Activated effector memory CD4-positive, alpha-beta T cell treated with Interleukin-2 at 50 U/mL for 16 hours (primary cell): ENCODE results near the gene CACHD1.

Experiments used
- DNase-seq: peaks from one replicate; pipeline ENCODE4 v3.0.0-alpha.2; 2020

The CACHD1 gene

DNA sequence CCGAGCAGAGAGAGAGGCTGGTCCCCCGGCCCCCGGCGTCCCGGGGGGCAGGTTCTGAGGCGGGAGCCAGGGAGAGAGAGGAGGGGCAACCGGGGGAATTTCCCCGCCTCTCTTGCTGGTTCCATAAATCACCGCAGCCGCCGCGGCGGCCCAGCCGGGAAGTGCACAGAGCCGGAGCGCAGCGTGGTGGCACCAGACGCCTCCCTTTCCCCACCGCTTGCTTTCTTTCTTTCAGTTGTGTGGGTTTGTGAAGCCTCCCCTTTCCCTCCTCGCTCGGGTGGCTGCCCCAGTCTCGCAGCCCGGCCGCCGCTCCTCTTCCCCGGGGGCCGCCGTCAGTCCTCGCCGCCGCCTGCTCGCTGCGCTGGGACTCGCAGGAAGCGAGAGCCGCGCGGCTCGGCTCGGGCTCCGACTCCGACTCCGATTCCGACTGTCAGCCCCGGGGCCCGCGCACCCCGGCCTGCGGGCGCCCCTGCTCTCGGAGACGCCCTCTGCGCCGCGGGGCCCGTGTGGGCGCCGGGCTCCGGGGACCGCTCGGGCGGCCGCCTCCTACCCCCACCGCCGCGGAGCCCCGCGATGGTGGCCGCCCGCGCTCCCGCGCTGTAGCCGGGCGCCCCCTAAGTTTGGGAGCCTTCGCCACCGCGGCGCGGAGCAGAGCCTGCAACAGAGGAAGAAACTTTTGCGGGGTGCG lies at the start of gene CACHD1:
Gene CACHD1, plus strand, starts transcription at position 153 of the 688 bp plus-strand sequence. CDS start 616 bp downstream, outside the sequence.
- DNase-seq, result no peak

DNA sequence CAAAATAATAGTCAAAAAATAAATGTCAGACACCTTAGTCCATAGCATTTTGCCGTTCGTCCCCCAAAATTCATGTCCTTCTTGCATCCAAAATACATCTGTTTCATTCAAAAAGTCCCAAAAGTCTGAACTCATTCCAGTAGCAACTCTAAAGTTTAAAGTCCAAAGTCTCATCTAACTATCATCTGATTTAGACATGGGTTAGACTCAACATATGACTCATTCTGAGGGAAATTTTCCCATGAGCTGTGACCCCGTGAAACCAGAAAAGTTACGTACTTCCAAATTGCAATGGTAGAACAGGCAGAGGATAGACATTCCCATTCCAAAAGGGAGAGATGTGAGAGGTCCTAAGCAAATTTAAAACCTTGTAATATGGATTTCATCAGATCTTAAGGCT lies 48.6 kb upstream of the CACHD1 start:
- no peak for DNase-seq

DNA sequence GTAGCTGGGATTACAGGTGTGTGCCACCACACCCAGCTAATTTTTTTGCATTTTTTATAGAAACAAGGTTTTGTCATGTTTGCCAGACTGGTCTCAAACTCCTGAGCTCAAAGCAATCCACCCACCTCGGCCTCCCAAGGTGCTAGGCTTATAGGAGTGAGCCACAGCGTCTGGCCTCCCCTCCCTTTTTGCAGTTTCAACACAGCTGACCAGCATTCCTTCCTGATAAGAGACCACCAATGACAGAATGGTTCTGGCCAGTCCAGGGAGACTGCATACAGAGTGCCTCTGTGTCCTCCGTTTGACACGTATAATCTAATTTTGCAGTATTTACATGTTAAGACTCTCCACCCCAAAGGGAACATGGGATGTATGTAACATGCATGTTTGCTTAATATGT lies 46.4 kb upstream of the CACHD1 start:
- no peak for DNase-seq

DNA sequence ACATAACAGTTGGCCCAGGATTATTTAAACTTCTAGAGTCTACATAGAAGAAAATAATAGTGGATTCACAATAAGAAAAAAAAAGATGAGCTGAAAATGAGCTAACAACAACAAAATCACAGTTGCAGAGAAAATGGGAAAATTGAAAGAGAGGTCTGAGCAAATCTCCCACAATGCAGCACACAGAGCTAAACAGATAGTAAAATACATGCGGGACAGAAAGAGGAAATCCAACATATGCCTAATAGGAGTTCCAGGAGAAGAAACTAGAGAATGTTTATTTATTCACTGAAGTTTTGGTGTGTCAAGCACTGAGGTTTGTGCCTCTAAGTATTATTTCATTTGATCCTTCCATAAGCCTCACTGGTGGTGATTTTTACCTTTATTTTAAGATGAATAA lies 45.5 kb upstream of the CACHD1 start:
- no peak for DNase-seq

DNA sequence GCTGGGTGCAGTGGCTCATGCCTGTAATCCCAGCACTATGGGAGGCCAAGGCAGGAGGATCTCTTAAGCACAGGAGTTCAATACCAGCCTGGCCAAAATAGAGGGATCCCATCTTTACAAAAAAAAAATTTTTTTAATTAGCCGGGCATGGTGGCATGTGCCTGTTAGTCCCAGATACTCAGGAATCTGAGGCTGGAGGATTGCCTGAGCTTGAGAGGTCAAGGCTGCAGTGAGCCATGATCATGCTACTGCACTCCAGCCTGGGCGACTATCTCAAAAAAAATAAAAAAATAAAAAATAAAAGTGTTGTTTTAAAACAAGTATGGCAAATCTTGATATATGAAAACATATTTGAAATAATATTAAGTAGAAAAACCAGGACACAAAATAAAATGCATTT lies 44.4 kb upstream of the CACHD1 start:
- no peak for DNase-seq

DNA sequence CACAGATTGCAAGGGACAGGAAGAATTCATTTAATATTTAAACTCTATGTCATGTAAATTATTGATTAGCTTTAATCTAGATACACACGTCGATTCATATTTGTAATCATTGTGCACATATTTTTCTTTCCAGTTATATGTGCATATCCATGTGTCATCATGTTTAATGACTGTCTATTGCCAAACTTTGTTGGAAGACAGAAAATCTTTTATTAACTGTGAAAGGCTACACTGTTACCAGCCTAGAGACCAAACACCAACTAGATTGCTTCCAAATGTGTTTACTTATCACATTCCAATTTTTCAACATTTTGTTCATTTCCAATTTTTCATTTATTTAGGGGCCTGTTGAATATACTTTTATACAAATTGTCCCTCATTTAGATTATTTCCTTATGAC lies 43.2 kb upstream of the CACHD1 start:
- no peak for DNase-seq

DNA sequence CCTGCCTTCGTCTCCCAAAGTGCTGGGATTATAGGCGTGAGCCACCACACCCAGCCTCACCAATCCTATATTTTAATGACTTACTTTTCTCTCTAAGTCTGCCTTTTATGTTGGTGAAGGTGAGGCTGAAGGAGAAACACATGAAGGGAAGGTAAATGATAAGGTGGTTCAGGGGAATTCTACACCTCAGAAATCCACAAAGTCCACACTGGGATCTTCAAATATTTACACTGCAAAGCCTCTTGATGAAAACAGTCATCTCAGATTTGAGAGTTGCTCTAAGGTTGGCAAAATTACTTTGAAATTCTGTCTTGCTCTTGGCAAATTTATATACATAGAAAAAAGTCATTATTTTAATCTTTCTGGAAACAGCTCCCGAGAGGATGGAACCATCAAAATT lies 42.0 kb upstream of the CACHD1 start:
- DNase-seq, result no peak

DNA sequence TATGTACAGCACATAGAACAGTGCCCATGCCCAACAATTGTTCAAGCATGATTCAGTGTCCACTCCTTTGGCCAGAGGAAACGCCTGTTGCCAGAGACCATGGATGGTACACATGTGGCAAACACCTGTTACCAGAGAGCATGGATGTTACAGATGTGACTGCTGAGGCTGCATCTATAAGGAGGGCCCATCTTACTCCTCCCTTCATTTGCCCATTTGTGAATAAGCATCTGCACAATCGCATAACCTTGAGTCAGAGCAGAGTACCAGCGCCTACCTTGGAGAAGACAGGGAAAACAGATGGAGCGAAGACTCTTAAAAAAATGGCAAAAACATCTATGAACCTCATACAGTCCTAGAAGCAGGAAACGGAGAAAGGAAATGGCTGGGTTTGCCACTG lies 36.6 kb upstream of the CACHD1 start:
- no peak for DNase-seq

DNA sequence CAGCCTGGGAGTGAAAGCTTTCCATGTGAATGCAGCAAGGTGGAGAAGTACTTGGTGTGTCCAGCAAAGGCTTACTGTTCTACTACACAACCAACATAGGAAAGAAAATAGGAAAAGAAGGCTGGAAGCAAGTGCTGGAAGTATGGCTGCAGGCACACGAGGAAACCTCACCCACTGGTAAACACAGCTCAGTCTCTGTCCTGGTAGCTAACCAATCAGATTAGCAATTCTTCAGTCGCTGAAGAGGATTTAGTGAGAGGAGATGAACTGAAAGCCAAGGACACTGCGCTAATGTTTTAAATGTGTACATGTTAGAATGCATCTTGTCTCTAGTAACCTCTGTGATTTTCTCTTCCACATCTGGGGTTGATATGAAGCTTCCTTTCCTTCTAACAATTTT lies 36.2 kb upstream of the CACHD1 start:
- DNase-seq, result no peak

DNA sequence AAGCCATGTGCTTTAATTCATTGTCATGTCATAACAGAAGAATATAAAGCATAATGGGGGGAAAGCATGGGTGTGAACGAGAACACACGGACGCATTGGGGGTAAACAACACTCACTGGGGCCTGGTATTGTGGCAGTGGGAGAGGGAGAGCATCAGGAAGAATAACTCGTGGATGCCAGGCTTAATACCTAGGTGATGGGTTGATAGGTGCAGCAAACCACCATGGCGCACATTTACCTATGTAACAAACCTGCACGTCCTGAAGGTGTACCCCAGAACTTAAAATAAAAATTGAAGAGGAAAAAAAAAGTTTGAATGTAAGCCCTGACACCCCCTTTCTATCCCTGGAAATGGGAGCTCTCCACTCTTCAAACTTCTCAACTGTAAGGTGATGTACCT lies 34.9 kb upstream of the CACHD1 start:
- no peak for DNase-seq

DNA sequence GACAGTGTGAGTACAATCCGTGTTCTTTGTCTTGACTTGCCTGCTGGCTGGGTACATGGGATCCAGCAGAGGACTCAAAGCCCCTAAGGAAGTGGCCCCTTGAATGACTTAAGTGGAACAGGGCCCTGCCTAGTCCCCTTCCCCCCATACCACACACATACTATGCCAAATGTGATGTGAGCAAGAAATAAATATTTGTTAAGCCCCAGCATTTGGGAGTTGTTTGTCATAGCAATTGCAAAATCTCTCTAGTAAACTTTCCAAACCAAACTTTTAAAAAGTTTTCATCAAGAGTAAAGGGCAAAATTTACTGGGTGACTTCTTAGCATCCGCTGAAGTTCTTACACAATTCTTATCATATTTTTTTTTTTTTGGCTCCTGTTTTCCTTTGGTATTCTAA lies 32.5 kb upstream of the CACHD1 start:
- no peak for DNase-seq

DNA sequence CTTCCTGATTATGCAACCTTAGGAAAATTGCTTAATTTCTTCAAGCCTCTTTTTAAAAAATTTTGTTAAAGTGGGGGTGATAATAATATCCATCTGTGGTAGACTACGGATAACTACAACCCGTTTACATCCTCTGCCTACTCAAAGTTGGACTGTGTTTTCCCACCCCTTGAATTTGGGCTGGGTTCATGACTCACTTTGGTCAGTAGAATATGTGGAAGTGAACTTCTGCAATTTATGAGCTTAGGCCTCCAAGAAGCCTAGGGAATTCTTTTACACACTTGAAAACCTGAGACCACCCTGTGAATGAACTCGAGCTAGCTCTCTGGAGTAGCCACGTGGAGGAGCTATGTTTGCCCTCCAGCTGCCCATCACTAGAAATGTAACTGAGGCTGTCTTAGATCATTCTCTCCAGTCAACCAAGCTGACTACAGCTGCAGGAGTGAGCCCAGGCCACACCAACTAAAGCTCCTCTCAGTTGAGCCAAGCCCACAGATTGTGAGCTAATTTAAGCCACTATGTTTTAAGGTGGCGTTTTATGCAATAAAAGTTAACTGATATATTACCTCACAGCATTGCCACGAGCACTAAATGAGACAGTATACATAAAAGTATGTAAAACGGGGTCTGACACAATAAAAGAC lies 29.6 kb upstream of the CACHD1 start:
- DNase-seq, result no peak

DNA sequence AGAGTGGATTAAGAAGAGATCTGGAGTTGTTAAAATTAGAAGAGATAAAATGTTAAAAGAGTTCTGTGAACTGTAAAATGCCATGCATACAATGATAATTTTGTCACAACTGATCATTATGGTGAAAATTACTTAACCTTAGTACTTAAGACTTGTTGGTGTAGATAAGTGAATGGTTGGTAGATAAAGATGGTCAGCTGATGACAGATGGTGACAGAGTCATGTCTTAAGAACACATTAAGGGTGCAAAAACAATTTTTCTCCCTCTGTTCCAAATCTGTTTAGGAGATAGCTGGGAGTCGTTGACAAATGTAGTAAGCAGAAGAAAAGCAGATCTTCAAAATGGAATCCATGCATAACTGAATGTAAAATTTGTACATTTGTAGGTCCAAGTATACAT lies 18.5 kb upstream of the CACHD1 start:
- no peak for DNase-seq

DNA sequence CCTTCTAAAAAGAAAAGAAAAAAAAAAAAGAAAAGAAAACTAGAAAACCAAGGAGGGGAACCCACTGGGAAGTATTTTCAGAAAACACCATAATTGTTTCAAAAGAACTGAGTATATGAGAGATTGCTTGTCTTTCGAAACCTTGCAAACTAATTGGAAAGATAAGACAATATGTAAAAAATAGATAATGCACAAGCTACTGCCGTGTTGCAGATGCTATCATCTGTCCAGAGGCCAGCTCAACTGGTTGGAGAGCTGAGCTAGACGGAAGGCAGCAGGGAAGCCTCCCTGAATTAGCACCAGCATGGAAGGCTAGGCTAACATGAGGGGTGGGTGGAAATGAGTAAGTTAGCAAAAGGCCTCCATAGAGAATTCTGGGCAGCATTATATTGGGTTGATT lies 16.2 kb upstream of the CACHD1 start:
- DNase-seq, result no peak

DNA sequence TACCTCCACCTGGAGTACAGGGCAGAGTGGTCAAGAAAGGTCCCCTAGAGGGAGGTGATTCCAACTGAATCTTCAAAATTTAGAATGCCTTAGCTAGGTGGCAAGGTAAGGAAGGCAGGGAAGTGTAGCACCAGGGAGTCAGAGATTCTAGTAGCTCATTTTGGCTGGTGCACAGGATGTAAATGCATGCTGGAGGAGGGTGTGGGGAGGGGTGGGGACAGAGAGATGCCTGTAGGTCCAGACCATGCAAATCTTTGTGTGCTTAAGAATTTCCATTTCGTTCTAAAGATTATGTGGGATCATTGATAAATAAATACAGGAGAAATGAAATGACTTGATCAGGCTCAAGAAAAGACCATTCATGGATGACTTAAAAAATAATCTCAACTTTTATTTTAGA lies 11.0 kb upstream of the CACHD1 start:
- DNase-seq, result no peak

DNA sequence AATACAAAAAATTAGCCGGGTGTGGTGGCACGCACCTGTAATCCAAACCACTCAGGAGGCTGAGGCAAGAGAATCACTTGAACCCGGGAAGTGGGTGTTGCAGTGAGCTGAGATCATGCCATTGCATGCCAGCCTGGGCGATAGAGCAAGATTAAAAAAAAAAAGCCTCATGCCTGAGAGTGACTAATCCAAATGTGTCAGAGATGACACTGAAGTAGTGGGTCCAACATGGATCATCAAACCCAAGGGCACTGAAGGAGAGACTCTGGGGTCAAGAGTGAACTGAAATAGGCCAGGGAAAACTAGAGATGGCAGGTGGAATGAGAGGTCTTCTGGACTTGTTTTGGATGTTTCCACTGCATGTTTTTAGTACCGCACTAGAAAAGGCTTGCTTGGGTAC lies 10.2 kb upstream of the CACHD1 start:
- DNase-seq, result no peak

DNA sequence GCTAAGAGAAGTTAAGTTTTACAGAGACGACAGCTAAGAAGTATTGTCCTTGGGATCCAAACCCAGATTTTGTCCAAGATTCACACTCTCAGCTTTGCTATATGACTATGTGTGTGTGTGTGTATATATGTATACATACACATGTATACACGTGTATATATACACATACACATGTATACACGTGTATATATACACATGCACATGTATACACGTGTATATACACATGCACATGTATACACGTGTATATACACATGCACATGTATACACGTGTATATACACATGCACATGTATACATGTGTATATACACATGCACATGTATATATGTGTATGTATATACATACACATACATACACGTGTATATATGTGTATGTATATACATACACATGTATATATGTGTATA lies 3.9 kb upstream of the CACHD1 start:
- no peak for DNase-seq

DNA sequence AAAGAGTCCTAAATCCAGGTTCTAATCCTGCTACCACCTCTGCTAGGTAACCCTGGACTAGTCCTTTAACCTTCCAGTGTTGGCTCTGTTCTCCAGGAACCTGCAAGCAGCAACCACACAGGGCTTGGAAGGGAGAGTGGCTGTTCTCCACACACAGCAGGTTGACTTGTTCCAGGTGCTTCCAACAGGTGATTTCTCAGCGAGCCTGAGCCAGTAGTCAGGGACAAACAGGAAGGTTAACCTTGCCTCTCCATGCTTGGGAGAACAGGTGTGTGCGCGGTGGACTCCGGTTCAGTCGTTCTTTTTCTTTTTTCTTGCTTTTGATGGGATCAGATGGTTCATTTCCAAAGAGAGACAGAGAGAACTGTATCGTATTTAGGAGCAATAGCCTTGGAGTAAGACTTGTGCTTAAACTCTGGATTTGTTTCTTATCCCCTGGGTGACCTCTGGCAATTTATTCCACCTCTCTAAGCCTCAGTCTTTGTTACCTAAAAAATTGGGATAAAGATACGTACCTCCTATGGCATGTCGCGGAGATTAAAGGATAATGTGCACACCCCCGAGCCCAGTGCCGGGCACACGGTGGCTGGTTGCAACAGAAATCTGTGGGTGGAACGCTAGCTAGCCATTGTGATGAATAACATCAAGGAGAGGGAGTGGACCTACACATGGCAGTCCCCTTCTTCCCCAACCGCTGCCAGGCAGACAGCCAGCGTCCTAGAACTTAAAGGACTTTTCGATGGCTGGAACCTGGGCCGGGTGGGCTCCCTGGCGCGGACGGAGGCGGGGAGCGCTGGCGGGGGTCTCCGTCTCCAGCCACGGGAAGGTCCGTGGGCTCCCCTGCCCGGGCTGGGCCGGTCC lies 583 bp upstream of the CACHD1 start:
- no peak for DNase-seq

DNA sequence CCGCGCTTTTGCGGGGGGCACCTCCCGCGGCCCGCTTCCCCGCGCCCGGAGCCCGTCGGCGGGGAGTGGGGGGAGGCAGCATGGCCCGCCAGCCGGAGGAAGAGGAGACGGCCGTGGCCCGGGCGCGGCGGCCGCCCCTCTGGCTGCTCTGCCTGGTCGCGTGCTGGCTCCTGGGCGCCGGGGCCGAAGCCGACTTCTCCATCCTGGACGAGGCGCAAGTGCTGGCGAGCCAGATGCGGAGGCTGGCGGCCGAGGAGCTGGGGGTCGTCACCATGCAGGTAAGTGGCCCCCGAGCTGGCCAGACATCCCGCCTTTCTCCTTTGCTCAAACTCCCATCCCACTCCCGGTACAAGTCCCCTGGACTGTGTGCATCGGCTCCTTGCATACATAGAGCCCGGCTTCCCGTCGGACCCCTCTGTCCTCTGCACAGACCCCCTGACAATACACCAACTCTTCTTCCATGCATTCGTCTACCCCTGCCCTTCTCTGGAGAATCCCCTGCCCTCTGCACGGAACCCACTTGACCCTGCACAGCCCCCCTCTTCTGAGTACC lies 812 bp downstream of the CACHD1 start:
- no peak for DNase-seq

DNA sequence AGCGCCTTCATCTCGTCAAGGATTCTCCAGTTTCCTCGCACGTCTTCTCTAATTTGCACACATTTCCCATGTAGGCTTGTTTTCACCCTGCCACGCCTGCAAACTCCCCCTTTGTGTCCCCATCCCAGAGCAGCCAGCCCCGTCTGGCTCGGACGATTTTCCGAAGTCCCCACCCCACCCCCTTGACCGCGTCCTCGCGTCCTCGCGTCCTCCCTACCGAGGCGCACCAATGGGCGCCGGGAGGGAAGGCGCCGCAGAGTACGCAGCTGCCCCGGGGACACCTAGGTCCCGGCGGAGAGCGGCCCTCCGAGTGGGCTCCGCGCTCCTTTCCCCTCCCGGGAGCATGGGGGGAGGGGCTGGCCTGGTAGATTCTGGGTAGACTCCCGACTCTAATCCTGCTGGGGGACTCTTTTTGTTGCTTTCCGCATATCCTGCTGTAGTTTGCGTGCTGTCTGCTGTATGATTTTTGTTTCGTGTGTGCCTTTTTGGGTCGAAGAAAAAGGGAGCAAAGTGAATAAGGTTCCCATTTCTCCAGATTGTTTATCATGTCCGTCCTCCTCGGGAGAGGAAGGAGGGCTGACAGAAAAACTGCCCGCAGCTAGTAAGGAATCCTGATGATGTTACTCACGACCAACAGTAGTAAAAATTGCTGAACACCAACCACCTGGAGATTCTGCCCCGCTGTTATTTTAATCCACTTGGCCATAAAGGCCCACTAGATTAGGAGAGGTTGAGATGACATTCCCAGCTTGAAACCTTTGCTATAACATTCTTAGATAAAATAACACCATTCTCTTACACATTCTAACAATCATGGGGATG lies 1.5 kb downstream of the CACHD1 start:
- no peak for DNase-seq

DNA sequence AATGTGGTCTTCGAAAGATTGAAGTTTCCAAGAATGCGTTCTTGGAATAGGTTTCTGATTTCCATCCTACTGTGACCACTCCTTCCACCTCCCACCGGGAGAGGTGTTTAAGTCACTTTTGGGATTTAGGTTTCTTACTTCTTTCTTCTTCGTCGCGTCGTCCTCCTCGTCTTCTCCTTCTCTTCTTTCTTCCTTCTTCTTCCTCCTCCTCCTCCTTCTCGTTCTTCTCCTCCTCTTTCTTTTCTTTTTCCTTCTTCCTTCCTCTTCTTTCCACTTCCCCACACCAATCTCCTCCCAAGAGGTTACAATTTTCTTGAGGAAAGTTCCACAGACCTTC lies 2.1 kb downstream of the CACHD1 start:
- no peak for DNase-seq

DNA sequence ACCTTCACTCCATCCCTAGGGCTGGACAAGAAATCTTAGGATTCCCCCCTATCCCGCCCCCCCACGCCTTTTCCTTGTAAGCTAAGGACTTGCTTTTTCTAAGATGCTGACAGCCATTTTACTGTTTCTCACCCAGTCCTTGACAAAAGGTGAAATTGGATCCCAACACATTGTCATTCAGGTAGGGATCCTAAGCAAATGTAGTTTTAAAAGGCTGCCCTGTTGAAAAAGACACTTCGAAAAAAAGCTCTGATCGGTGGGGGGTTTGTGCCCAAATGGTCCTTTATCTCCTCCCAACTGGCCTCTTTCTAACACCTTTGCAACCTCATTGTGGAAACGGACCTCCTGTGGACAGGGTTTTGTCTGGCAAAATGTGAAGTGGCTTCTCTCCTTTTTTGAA lies 2.9 kb downstream of the CACHD1 start:
- DNase-seq, result no peak

DNA sequence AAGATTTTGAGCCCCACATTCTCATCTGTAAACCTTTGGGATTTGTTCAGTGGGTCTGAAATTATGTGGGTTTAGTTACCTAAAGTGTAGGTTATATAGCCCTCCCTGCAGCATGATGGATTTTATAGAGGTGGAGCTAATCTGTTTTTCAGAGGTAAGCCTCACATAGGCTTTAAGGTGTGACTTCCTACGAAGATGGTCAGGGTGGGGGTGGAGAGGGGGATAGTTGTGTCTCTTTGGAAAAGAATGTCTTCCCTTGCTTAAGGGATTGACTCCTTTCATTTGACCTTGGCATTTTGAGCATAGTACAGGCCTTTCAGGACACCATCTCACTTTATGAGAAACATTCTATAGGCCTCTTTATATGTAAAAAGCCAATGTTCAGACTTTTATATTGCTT lies 3.4 kb downstream of the CACHD1 start:
- no peak for DNase-seq
